IgD-negative memory B cell (primary cell): Measurements from ENCODE around the gene PITPNB. TPM values are rescaled to one million over a fixed set of nuclear protein-coding genes. Genes with fewer than 3 reads are reported as not detected.

Experiments
- H3K27ac Mint-ChIP-seq, 3 donors: one replicate each; pipeline ENCODE4 v1.8.0; 2020 to 2022; ENCODE audit warnings: mild to moderate bottlenecking in 3 of 3, mixed read lengths in 3 of 3, moderate library complexity in 1 of 3
- H3K27me3 Mint-ChIP-seq: one replicate; pipeline ENCODE4 v1.8.0; 2021; ENCODE audit warnings: mixed read lengths
- H3K36me3 Mint-ChIP-seq: one replicate; pipeline ENCODE4 v1.8.0; 2020; ENCODE audit warnings: mild to moderate bottlenecking, mixed read lengths
- H3K4me1 Mint-ChIP-seq, 3 donors: one replicate each; pipeline ENCODE4 v1.8.0; 2020 to 2022; ENCODE audit warnings: mixed read lengths in 3 of 3, mild to moderate bottlenecking in 1 of 3
- H3K4me3 Mint-ChIP-seq, 4 donors: one replicate each; pipeline ENCODE4 v1.8.0; 2020 to 2022; ENCODE audit warnings: mild to moderate bottlenecking in 4 of 4, mixed read lengths in 4 of 4, moderate library complexity in 3 of 4
- H3K9me3 Mint-ChIP-seq, 3 donors: one replicate each; pipeline ENCODE4 v1.8.0; 2020 to 2021; ENCODE audit warnings: mixed read lengths in 3 of 3, mild to moderate bottlenecking in 1 of 3
- polyA plus RNA-seq: library from polyadenylated mRNA; unstranded; fragments of 300-500 nt; fragmentation: Illumina TruSeq; gene quantifications from one replicate; pipeline ENCODE4 v1.2.3, GENCODE V29; 2021

Gene PITPNB
- polyA plus RNA-seq, 1 donor from 2014 or later: 55.9 TPM

DNA sequence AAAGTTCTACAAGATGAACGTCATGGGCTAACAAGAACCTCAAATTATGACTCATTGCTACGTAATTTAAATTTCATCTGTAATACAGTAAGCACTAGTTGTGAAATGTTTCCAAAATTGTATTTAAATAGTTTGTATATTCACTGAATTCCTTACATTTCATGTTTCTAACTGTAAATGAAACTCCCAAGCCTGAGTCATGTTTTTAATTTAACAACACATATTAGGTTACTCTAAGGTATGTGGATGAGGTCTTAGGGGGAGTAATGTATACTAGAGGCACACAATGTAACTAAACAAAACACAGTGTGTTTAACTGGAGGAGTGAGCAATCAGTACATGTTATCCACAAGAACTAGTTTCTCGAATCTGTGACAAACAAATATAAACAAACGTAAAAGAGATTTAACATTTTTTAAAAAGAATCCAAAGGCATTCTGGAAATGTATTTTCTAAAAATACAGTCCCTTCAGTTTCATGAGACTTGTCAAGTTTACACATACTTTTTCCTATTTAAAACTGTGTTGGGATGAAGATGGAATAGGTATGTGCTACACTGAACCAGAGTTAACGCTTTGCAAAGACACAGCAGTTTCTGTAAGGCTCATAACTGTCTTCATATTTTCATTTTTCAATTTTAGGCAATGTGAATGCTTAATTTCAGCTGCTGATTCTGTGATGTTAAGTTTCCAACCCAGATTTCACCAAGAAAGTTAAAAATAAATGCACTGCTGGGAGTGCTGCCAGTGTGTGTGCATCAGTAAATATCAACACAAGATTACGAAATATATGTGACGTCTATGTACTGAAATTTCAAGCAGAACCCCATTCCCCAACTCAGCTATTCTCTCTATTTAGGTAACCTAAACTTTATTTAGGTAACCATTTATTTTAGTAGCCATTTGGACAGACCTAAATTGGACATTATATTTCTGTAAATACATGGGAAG is 52.6 kb downstream of the PITPNB start:
- Mint-ChIP-seq H3K9me3 (no peaks in the 10 kb centered on the region), H3K36me3 (peaks cover 5% of the 10 kb centered on the region), H3K4me1 (peaks cover 8 to 27% (median 20%) of the 10 kb centered on the region in 3 donors), H3K27me3 (no peaks in the 10 kb centered on the region), H3K27ac (no peak overlapping the region), H3K4me3 (no peak overlapping the region)

DNA sequence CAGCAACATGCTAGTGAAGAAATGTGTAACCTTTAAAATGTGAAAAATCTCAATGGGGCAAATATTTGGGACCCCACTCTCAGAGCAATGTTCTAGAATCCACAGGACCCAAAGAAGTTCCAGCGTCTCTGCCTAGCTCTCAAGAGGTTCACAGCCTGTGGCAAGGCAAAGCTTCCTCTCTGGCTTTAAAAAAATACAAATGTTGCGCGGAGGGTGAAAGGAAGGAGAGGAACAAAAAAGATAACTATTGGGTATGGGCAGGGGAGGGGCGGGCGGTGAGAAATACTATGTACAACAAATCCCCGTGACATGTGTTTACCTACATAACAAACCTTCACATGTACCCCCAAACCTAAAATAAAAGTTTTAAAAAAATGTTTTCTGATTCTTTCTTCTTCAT is 53.6 kb downstream of the PITPNB start:
- Mint-ChIP-seq H3K27me3 (no peaks in the 10 kb centered on the region), H3K9me3 (no peaks in the 10 kb centered on the region), H3K27ac (no peak overlapping the region), H3K4me3 (no peak overlapping the region), H3K36me3 (peaks cover 5% of the 10 kb centered on the region), H3K4me1 (peaks cover 8 to 27% (median 20%) of the 10 kb centered on the region in 3 donors)

DNA sequence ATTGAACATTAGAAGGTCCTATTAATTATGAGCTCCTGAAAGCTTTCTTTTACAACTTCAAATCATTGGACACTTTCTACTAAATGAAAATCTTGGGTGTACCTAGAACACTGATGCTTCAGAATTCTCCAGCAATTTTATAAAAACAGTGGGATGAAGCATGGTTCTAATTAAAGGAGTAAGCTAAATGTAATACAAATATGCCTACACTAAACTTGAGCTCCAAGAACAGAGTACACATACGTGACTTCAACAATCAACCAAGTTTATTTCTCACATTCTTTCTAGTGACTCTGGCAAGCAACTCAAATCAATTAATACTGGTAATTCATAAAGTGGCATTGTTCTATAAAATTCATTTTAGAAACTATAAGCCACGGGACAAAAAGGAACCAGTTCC is 55.5 kb downstream of the PITPNB start:
- no peaks in the 10 kb centered on the region for H3K9me3 Mint-ChIP-seq
- H3K27ac Mint-ChIP-seq: no peak overlapping the region
- H3K36me3 Mint-ChIP-seq: peaks cover 5% of the 10 kb centered on the region
- no peaks in the 10 kb centered on the region for H3K27me3 Mint-ChIP-seq
- H3K4me1 Mint-ChIP-seq: peaks cover under 1 to 12% (median 11%) of the 10 kb centered on the region in 3 donors
- H3K4me3 Mint-ChIP-seq: no peak overlapping the region

DNA sequence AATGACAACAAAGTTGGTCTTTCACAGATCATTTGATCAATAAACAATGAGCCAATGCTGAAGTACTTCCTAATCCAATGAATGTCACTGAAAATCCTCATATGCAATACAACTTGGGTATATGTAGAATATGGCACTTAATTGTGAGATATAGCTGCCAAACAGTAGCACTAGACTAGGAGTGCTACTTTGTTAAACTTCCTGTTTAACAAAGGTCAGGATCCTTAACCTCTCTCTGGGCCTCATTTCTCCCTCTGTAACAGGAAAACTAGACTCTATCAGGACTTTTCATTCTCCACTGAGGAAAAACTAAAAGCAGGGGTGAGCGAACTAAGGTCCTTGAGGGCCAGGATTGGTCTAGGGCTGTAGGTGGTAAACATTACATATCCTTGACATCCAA is 56.1 kb downstream of the PITPNB start:
- no peaks in the 10 kb centered on the region for H3K27me3 Mint-ChIP-seq
- peaks cover 5% of the 10 kb centered on the region for H3K36me3 Mint-ChIP-seq
- no peak overlapping the region for H3K4me3 Mint-ChIP-seq
- peaks cover 0 to 8% (median 6%) of the 10 kb centered on the region in 3 donors for H3K4me1 Mint-ChIP-seq
- H3K27ac Mint-ChIP-seq: no peak overlapping the region
- no peaks in the 10 kb centered on the region for H3K9me3 Mint-ChIP-seq

DNA sequence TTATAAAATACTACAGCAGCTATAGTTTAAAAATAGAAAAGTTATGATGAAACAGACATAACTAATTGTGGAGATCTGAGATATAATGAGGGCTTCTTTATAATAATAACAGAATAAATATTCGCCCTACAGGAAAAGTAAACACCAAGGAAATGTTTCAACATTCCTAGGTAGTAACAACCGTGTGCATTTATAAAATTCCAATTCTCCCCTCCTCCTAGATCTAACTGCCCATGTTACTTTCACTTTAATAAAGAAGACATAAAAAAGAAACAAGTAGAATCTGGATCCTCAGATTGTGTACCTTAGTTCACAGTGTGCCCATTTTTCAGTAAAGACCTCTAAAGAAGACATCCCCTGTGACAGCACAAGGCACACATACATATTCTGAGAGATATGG is 59.7 kb downstream of the PITPNB start:
- Mint-ChIP-seq H3K27me3 (no peaks in the 10 kb centered on the region), H3K4me1 (no peaks in the 10 kb centered on the region), H3K4me3 (no peak overlapping the region), H3K9me3 (no peaks in the 10 kb centered on the region), H3K27ac (no peak overlapping the region), H3K36me3 (peaks cover 5% of the 10 kb centered on the region)

DNA sequence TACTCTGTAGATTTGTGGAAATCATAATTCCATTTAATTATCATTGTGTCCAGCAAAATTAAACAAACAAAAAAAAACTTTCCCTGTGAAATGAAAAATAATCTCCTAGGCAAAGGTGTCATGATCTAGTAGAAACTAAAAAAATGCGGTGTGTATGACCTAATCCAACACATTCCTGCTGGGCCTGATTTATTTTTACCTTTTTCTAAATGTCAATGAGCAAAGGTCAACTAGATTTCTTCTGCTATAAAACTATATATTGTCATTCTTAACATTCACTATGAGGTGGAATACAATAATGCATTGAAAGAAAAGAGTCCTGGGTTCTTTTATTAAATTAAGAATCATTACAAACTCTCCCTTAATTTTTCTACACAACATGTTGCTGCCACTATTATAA is 60.4 kb downstream of the PITPNB start:
- H3K4me1 Mint-ChIP-seq: no peaks in the 10 kb centered on the region
- no peak overlapping the region for H3K4me3 Mint-ChIP-seq
- H3K27ac Mint-ChIP-seq: no peak overlapping the region
- no peaks in the 10 kb centered on the region for H3K9me3 Mint-ChIP-seq
- H3K27me3 Mint-ChIP-seq: no peaks in the 10 kb centered on the region
- H3K36me3 Mint-ChIP-seq: peaks cover 5% of the 10 kb centered on the region

DNA sequence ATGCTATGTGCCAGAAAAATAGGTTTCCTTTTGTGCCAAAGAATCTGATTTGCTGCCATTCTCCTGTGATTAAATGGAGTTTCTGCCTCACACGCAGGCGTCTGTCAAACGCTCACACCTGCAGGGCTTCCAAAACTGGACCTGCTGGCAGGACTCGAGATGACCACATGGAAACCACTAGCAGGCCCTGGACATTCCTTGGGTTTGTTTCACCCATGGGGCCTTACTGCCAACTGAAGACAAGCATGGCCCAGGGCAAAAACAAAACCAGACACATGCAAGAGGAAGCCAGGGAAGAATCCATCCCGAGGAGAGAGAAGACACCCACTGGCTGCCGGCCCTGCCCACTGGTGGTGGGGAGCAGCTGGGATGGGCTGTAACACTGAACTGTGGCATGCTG is 61.6 kb downstream of the PITPNB start:
- H3K36me3 Mint-ChIP-seq: peaks cover 9% of the 10 kb centered on the region
- H3K27ac Mint-ChIP-seq: no peak overlapping the region
- no peaks in the 10 kb centered on the region for H3K4me1 Mint-ChIP-seq
- no peak overlapping the region for H3K4me3 Mint-ChIP-seq
- H3K9me3 Mint-ChIP-seq: no peaks in the 10 kb centered on the region
- no peaks in the 10 kb centered on the region for H3K27me3 Mint-ChIP-seq

DNA sequence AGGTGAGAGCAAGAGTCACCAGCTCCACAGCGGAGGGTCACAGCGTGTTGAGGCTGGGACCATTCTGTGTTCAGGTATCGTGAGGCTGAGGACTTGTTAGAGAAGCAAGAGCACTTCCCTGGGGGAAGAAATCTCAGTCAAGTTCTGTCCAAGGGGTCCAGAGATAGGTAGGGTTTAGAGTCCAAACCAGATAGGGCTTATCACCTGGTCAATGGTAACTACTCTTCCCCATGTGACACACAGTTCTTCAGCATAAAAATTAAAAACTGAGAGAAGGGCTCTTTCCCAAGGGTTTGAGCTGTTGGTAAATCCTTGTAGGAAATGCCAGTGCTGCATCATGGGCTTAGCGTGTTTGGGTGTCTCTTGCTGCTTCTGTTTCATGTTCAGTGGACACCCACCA is 62.7 kb downstream of the PITPNB start:
- H3K9me3 Mint-ChIP-seq: no peaks in the 10 kb centered on the region
- peaks cover 5% of the 10 kb centered on the region for H3K36me3 Mint-ChIP-seq
- no peak overlapping the region for H3K4me3 Mint-ChIP-seq
- no peaks in the 10 kb centered on the region for H3K4me1 Mint-ChIP-seq
- no peaks in the 10 kb centered on the region for H3K27me3 Mint-ChIP-seq
- H3K27ac Mint-ChIP-seq: no peak overlapping the region

DNA sequence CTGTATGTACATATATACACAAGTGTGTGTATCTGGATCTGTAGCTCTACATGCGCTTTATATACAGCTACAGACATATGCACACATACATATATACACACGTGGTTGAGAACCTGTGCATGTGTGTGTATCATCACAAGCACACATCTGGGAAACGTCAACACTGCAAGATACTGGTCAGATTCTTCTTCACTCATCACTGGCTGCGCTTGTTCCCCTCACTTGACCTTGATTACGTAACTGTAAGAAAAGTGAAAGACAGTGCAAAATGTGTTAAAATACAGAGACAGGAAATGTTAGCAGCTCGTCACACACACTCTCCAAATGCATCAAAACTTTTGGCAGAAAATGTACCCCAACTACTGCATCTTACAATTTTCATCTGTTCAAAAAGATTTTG is 65.6 kb downstream of the PITPNB start:
- H3K36me3 Mint-ChIP-seq: peaks cover 13% of the 10 kb centered on the region
- H3K27me3 Mint-ChIP-seq: no peaks in the 10 kb centered on the region
- H3K4me1 Mint-ChIP-seq: peaks cover 0 to 2% (median 0%) of the 10 kb centered on the region in 3 donors
- H3K9me3 Mint-ChIP-seq: no peaks in the 10 kb centered on the region
- no peak overlapping the region for H3K4me3 Mint-ChIP-seq
- H3K27ac Mint-ChIP-seq: no peak overlapping the region

DNA sequence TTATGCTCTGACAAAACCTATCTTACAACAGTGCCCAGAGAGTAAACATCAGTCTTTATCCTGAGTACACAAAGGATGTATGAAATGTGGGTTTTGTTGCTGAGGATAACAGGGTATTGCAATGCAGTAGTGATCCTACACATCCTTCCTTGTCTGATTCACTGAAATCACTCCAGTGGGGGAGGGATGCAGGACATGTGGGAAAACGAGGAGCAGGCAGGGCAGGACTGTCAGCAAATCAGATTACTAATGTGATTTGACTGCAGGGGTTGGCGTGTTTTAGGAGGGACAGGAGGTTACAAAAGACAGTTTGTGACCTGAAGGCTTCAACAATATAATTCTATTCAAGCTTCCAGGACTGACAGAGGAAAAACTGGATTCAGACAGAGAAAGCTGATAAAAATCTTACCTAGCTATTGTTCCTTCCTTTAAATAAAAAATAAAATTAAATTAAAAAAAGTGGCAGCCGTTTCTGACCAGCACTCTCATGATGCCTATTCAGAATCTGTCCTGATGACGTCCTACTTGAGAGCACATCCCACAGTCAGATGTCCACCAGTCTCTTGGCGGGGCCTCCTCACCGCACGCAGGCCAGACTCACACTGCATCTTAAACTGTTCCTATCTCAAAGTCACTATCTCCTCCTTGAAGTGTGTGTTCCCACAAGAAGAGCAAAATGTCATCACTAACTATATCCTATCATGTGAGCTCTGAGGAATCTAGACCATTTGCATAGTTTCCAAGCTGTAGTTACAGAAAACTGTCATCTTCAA is 66.9 kb downstream of the PITPNB start:
- Mint-ChIP-seq H3K4me3 (no peak overlapping the region), H3K4me1 (peaks cover 0 to 2% (median 0%) of the 10 kb centered on the region in 3 donors), H3K27ac (no peak overlapping the region), H3K36me3 (peaks cover 13% of the 10 kb centered on the region), H3K27me3 (no peaks in the 10 kb centered on the region), H3K9me3 (no peaks in the 10 kb centered on the region)

DNA sequence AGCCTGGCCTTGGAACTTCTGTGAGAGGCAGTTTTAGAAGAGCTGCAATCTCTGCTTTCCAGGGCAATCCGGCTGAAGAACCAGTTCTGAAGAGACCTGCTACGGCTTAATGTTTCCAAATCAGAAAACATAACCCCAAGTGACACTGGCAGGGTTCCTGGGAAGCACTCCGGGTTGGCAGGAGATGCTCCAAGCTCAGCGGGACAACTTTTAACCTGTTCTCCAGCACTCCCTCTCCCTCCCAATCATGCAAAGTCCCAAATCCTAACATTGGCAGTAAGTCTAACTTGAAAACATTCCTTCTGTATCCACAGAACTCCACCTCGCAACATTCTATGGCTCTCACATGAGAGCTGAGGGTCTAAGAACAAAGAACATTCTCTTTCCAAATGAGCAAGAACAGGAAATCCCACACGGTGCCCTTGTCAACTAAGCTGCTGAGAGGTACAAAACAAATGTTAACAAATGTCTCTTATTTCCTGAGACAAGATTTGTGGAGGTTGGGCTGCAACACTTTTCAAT is 69.0 kb downstream of the PITPNB start:
- Mint-ChIP-seq H3K27me3 (no peaks in the 10 kb centered on the region), H3K9me3 (no peaks in the 10 kb centered on the region), H3K4me1 (peaks cover 0 to 2% (median 0%) of the 10 kb centered on the region in 3 donors), H3K27ac (no peak overlapping the region), H3K36me3 (peaks cover 13% of the 10 kb centered on the region), H3K4me3 (no peak overlapping the region)

DNA sequence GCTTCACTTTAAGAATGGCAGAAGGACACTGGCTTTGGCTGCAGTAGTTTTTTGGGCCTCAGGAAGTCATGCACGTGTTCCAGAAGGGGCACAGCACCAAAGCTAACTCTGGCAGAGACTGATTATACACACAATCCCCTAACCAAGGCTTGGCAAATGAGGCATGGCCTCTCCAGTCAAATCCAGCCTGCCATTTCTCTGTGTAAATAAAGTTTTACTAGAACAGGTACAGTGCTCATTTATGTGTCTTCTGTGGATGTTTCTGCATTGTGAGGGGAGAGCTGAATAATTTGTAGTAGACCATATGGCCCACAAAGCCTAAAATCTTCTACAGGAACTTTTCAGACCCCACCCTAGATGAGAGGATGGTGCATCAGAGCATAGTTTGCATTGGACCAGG is 71.1 kb downstream of the PITPNB start:
- H3K4me3 Mint-ChIP-seq: no peak overlapping the region
- no peaks in the 10 kb centered on the region for H3K27me3 Mint-ChIP-seq
- H3K4me1 Mint-ChIP-seq: peaks cover 0 to 2% (median 0%) of the 10 kb centered on the region in 3 donors
- H3K27ac Mint-ChIP-seq: no peak overlapping the region
- no peaks in the 10 kb centered on the region for H3K9me3 Mint-ChIP-seq
- H3K36me3 Mint-ChIP-seq: peaks cover 8% of the 10 kb centered on the region

DNA sequence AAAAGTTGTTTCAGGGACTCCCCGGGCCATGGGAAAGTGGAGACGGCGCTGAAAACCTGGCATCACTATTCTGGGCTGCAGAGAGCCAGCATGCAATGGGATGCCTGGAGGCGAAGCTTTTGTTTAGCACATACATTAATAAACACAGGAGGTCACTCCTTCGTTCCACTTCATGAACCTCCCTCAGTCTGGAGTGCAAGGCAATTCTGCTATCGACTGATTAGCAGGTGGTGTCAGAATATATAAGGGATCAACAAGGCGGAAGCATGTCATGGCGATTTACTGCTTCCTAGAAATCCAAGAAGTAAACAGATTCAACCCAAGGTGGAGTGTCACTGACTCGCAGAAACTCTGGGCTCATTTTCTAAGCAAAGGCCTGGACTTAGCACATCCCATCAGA is 72.1 kb downstream of the PITPNB start:
- Mint-ChIP-seq H3K4me3 (no peak overlapping the region), H3K9me3 (no peaks in the 10 kb centered on the region), H3K36me3 (peaks cover 12% of the 10 kb centered on the region), H3K4me1 (peaks cover 0 to 2% (median 0%) of the 10 kb centered on the region in 3 donors), H3K27ac (no peak overlapping the region), H3K27me3 (no peaks in the 10 kb centered on the region)

DNA sequence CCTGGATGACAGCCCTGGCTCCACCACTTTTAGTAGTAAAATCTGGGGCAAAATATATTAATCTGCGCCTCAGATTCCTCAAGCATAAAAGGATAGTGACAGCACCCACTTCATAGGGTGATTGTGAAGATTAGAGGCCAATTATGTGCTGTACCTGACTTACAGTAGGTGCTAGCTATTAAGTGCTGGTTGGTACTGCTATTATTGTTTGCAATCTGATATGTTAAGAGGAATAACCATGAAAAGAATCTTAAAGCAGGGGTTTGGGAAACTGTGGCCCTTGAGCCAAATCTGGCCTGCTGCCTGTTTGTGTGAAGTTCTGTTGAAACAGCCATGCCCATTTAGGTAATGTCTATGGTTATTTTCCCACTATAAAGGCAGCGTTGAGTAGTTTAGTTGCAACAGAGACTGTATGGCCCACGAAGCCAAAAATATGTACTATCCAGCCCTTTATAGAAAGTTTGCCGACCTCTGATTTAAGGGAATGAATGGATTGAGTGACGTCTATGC is 72.8 kb downstream of the PITPNB start:
- Mint-ChIP-seq H3K27me3 (no peaks in the 10 kb centered on the region), H3K4me1 (peaks cover 0 to 2% (median 0%) of the 10 kb centered on the region in 3 donors), H3K36me3 (peaks cover 12% of the 10 kb centered on the region), H3K27ac (no peak overlapping the region), H3K9me3 (no peaks in the 10 kb centered on the region), H3K4me3 (no peak overlapping the region)

DNA sequence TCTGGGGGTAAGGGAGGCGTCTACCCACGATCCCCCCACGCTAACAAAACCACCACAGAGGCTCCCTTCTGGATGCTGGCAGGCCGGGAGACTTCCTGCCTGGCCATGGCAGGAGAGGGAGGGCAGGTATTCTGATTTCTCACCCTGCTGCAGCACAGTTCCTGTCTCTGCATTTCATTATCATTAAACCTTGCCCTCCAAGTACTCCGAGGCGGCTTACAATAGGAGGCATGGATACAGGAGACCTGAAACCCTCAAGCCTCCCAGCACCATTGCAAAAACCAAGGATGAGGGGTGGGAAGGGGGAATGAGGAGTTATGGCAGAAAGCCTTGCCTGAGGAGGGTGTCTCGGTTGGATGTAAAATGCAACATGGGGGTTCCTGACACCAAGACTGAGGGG is 73.4 kb downstream of the PITPNB start:
- H3K4me1 Mint-ChIP-seq: peaks cover 0 to 2% (median 0%) of the 10 kb centered on the region in 3 donors
- H3K9me3 Mint-ChIP-seq: no peaks in the 10 kb centered on the region
- H3K36me3 Mint-ChIP-seq: peaks cover 12% of the 10 kb centered on the region
- H3K27me3 Mint-ChIP-seq: no peaks in the 10 kb centered on the region
- H3K27ac Mint-ChIP-seq: peak overlapping the region in 1 of 3 donors; percentile 71
- H3K4me3 Mint-ChIP-seq: no peak overlapping the region
